HTR-8/SVneo (cell line): ENCODE results near the gene RNPEPL1.
"Not testable (repeated sequence)": the region's sequence is repeated elsewhere in the genome, so short reads cannot be mapped to it uniquely, and the experiment has no call there.

Experiments
- DNase-seq: peaks from one replicate; pipeline ENCODE4 v3.0.0; 2011; ENCODE audit warnings: low spot score, mixed read lengths; ENCODE audit not compliant: insufficient read length
- FAIRE-seq: peaks from 2 replicates; lab custom pipeline; 2011; peaks lifted over from hg19 to GRCh38; lab: Jason Lieb, UNC

RNPEPL1 gene

DNA sequence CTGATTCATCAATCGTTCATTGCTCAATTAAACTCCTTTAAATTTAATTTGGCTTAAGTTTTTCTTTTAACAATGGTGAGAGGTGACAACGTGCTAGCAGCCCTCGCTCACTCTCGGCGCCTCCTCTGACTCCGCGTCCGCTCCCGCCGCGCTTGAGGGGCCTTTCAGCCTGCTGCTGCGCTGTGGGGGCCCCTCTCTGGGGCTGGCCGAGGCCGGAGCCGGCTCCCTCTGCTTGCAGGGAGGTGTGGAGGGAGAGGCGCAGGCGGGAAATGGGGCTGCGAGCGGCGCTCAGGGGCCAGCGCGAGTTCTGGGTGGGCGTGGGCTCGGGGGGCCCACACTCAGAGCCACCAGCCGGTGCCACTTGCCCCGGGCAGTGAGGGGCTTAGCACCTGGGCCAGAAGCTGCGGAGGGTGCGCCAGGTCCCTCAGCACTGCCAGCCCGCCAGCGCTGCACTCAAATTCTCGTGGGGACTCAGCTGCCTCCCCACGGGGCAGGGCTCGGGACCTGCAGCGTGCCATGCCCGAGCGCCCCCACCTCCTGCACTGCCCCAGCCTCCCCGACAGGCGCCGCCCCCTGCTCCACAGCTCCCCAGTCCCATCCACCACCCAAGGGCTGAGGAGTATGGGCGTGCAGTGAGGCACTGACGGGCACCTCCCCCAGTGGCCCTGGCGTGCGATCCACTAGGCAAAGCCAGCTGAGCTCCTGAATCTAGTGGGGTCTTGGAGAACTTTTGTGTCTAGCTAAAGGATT is 30.1 kb upstream of the RNPEPL1 start:
- FAIRE-seq (no peak), DNase-seq (no peak)

DNA sequence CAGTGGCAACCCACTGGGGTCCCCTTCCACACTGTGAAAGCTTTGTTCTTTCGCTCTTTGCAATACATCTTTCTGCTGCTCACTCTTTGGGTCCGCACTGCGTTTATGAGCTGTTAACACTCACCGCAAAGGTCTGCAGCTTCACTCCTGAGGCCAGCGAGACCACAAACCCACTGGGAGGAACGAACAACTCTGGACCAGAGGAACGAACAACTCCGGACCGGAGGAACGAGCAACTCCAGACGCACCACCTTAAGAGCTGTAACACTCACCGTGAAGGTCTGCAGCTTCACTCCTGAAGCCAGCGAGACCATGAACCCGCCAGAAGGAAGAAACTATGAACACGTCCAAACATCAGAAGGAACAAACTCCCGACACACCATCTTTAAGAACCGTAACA is 29.2 kb upstream of the RNPEPL1 start:
- not testable (repeated sequence) for FAIRE-seq, DNase-seq

DNA sequence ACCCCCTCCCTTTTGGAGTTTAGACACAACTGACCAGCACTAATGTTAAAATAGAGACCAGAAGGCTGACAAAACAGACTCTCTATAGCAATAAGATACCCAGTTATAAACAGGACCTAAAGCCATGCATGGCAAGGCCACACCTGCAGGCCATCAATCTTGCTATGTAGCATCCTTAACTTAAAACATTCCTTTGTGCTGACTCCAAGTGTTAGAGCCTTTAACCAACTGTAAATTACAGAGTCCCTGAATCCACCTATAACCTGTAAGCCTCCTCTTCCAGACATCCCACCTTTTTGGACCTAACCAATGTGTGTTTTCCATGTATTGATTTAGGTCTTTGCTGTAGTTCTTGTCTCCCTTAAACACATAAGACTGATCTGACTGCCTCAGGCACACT is 28.4 kb upstream of the RNPEPL1 start:
- no peak for DNase-seq
- no peak for FAIRE-seq

GRCh38 chr2:240551288-240551687 is 17.0 kb upstream of the RNPEPL1 start:
- DNase-seq: no peak
- FAIRE-seq: no peak

- no peak for FAIRE-seq
Measured at GRCh38 chr2:240551811-240552210, 16.5 kb upstream of the RNPEPL1 start.

GRCh38 chr2:240553956-240554480 is 14.3 kb upstream of the RNPEPL1 start:
- DNase-seq (no peak), FAIRE-seq (no peak)

More at GRCh38 chr2:240551811-240552210, 16.5 kb upstream of the RNPEPL1 start:
- no peak for DNase-seq

DNA sequence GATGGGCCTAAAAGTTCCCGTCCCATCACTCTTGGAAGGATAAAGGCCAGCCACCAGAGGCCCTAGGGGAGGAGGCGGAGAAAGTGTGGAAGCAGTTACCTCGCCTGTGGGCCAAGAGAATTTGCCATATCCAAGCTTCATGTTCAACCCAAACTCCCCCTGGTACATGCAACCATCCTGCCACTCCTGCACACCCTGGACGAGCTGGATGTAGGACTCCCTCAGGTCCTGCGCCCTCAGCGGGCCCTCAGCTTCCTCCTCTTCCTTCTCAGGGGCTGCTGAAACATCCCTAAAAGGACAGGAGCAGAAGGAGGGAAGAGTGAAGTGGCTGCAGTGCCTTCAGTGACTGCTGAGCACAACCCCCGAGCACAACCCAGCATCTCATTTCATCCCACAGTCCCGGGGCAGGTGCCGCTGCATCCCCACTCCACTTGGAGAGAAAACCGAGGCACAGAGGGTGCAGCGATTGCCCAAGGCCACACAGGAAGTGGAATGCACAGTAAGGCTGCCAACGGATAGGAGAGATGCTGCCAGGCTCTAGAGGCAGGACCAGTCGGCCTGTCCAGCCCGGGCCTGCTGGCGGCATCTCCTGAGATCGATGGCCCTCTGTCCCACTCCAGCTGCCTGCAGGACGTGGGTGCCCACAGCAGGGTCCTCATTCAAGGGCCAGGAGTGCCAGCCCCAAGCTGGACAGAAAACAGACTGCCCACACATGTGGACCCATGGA is 13.4 kb upstream of the RNPEPL1 start:
- DNase-seq (no peak), FAIRE-seq (no peak)

DNA sequence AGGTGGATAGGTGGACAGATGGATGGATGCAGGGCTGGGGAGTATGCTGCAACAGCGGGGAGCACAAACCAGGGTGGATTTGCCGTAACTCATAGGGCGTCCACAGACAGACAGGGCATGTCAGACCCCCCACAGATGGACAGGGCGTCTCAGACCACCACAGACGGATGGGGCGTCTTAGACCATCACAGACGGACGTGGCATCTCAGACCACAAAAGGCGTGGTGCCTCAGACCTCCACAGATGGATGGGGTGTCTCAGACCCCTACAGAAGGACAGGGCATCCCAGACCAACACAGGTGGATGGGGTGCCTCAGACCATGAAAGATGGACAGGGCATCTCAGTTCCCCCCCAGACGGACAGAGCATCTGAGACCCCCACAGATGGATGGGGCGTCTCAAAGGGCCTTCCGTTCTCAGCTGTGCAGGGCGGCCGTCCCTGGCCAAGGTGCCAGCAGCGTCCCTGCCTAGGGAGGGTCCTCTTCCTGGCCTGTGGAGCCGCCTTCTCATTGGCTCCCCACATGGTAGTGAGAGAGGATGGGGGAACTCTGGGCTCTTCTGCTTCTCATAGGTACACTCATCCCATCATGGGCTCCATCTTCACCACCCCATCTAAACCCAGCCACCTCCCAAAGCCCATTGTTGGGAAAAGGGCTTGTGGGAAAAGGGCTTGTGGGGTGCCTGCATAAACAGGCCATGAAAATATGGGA is 12.6 kb upstream of the RNPEPL1 start:
- FAIRE-seq (no peak), DNase-seq (no peak)

- peak; percentile 40 for DNase-seq
- no peak for FAIRE-seq
Measured at GRCh38 chr2:240556553-240557100, 11.7 kb upstream of the RNPEPL1 start.

DNA sequence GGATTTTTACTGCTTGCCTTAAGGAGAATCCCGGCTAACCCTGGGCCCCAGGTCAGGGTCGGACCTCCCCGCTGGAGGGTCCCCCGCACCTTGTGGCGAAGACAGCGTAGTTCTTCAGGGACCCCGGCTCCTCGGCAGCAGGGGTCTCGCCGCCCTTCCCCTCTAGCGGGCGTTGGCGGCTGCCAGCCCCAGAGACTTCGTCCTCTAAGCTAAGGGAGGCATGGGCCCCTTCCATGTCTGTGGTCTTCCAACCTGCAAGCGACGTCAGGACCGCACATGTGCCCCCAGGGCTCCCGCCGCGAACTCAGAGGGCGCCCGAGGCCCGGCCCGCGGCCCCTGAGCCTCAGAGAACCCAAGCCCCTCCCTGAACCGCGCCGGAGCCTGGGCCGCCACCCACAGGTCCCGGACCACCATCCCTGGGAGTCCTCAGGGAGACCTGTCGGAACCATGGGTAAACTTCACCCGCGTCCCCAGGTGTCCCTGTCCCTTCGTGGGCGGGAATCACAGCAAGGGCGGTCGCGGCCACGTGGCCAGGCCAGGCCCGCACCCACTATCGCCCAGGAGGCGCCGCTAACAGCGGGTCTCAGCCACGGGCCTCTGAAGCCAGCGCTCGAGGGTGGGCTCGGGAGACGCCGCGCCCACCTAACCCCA is 11.1 kb upstream of the RNPEPL1 start:
- FAIRE-seq: no peak
- DNase-seq: no peak

DNA sequence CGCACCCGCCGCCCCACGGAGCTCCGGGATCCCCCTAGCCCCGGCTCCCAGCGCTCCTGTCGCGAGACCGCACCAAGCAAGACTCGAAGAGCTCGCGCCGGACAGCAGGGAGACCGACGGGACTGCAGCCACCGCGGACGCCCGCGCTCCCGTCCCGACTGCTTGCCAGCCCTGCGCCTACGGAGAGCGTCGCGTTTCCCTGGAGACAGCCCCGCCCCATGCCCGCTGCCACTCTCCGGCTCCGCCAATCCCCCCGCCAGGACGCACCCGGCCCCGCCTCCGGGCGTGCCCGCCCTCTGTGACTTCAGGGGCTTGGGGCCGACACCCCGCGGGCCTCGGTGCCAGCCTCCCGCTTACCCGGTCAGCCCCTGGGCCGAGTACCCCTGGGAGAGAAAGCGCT is 10.5 kb upstream of the RNPEPL1 start, which contains the start of gene ANKMY1:
TSS of gene ANKMY1 (minus strand) at position 181 of the 400 bp plus-strand sequence. CDS start 653 bp downstream, outside the sequence.
- FAIRE-seq (no peak), DNase-seq (no peak)

- FAIRE-seq (no peak), DNase-seq (no peak)
Measured at GRCh38 chr2:240558236-240558761, 10.0 kb upstream of the RNPEPL1 start.

GRCh38 chr2:240559286-240559685 is 9.0 kb upstream of the RNPEPL1 start:
- FAIRE-seq: no peak

DNA sequence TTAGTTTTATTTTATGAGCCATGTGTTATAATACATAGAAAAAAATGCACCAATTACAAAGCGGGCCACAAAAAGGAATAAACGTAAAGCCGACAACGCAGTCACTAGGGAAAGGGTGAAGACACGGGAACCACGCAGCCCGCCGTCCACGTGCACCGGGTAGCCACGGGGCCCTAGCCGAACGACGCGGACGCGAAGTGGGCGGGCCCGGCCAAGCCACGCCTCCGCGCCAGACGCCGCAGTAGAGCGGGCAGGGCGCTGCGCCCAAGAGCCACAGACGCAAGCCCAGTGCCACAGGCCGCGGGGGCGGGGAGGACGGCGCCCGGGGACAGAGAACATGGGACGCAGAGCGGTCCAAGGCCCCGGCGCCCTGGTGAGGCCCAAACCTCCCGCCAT is 8.2 kb upstream of the RNPEPL1 start, which contains the start of gene DUSP28:
TSS of gene DUSP28 (plus strand) at position 274 of the 396 bp plus-strand sequence. CDS start 328 bp downstream, outside the sequence.
- peak; percentile 83 for FAIRE-seq
- peak; percentile 89 for DNase-seq

More at GRCh38 chr2:240559286-240559685, 9.0 kb upstream of the RNPEPL1 start:
- DNase-seq: no peak

GRCh38 chr2:240560480-240561324 is 7.6 kb upstream of the RNPEPL1 start:
- FAIRE-seq (peak; percentile 81), DNase-seq (peak; percentile 83)

- no peak for DNase-seq
Measured at GRCh38 chr2:240561325-240561971, 6.8 kb upstream of the RNPEPL1 start.

DNA sequence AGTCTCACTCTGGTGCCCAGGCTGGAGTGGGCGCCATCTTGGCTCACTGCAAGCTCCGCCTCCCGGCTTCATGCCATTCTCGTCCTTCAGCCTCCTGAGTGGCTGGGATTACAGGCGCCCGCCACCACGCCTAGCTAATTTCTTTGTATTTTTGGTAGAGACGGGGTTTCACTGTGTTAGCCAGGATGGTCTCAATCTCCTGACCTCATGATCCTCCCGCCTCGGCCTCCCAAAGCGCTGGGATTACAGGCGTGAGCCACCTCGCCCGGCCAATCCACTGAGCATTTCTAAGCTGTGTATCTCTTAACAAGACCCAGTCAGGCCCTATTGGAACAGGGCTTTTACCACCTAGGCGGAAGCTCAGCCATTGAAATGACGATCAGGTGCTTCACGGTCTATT is 5.1 kb upstream of the RNPEPL1 start:
- DNase-seq: not testable (repeated sequence)

More at GRCh38 chr2:240561325-240561971, 6.8 kb upstream of the RNPEPL1 start:
- no peak for FAIRE-seq

More for the DNA sequence above, 5.1 kb upstream of the RNPEPL1 start:
- not testable (repeated sequence) for FAIRE-seq
